HepG2 (cell line): ENCODE measurements around the gene NUDT22. TPM values are rescaled to one million over a fixed set of nuclear protein-coding genes. Genes with fewer than 3 reads are reported as not detected.

ENCODE experiments used
- AKNA ChIP-seq: sonication (generic); formaldehyde crosslinking; IDR thresholded peaks from 2 replicates; pipeline ENCODE4 v1.4.0; 2020; ENCODE audit warnings: missing genetic modification reagents, borderline replicate concordance
- POGK ChIP-seq: sonication (generic); formaldehyde crosslinking; conservative IDR thresholded peaks from 2 replicates; pipeline ENCODE4 v1.8.0; 2022; ENCODE audit warnings: mild to moderate bottlenecking, moderate library complexity, missing genetic modification reagents
- PRDM4 ChIP-seq: sonication (generic); formaldehyde crosslinking; IDR thresholded peaks from 2 replicates; pipeline ENCODE4 v1.9.0; 2021; ENCODE audit warnings: missing genetic modification reagents, borderline replicate concordance
- SKIL ChIP-seq: sonication (generic); formaldehyde crosslinking; IDR thresholded peaks from 2 replicates; pipeline ENCODE4 v1.8.0; 2022; ENCODE audit warnings: missing genetic modification reagents, mild to moderate bottlenecking, moderate library complexity, borderline replicate concordance
- SYNCRIP ChIP-seq: fragments of 200-400 bp; formaldehyde crosslinking; IDR thresholded peaks from 2 replicates; pipeline ENCODE4 v1.6.1; 2018; ENCODE audit warnings: mild to moderate bottlenecking, low read depth, low read length; ENCODE audit not compliant: insufficient read depth
- TFDP1 ChIP-seq: IDR thresholded peaks from 2 replicates; pipeline ENCODE4 v1.6.1; 2016; ENCODE audit warnings: missing compliant biosample characterization, missing genetic modification reagents, borderline replicate concordance
- TOE1 ChIP-seq: sonication (generic); formaldehyde crosslinking; IDR thresholded peaks from 2 replicates; pipeline ENCODE4 v1.4.0; 2020; ENCODE audit warnings: mild to moderate bottlenecking, missing genetic modification reagents
- ZNF609 ChIP-seq: sonication (generic); formaldehyde crosslinking; IDR thresholded peaks from 2 replicates; pipeline ENCODE4 v1.4.0; 2020; ENCODE audit warnings: mild to moderate bottlenecking, missing genetic modification reagents, borderline replicate concordance
- polyA plus RNA-seq, 8 experiments: library from polyadenylated mRNA; depleted of rRNA in 3 of 8; stranded (reverse) in 7 of 8; unstranded in 1 of 8; fragments of >200 nt; fragmentation: Illumina TruSeq in 4 of 8; extraction: Trizol in 4 of 8; gene quantifications; 2 replicates each; pipeline versions ENCODE4 v1.2.1 to v1.2.3, GENCODE V29; 2011 to 2016; ENCODE audit warnings: low read depth in 4 of 8, missing spikeins in 1 of 8, mixed read lengths in 1 of 8; ENCODE audit not compliant: insufficient read depth in 1 of 8
- total RNA-seq, 5 experiments: library from RNA; depleted of rRNA; stranded (reverse); fragments of >200 nt; fragmentation: Illumina TruSeq; extraction: Trizol; gene quantifications; 2 replicates each; pipeline ENCODE4 v1.2.3, GENCODE V29; 2016; ENCODE audit warnings: low read depth in 1 of 5

NUDT22 gene
- total and polyA plus RNA-seq, 2 of the 13 experiments (the other 11 are each of a cell fraction or from before 2014, with no cell fraction given) = 33.5 to 39.8 TPM

- TF ChIP-seq TOE1 (CRISPR knock-in tag) (no peak), TFDP1 (CRISPR knock-in tag) (peak; percentile 89), SKIL (CRISPR knock-in tag) (peak; percentile 61; the same call in 1 of the 2 replicates), AKNA (0 out of 2 replicates have a peak, but pooled peaks have one; percentile 42), ZNF609 (peak; percentile 68; the same call in 1 of the 2 replicates), PRDM4 (no peak), SYNCRIP (no peak), POGK (CRISPR knock-in tag) (peak; percentile 95; the same call in 1 of the 2 replicates)
Observed at GRCh38 chr11:64185175-64185692, 40.8 kb upstream of the NUDT22 start (continued).
